ENCODE measurements around the gene NOL3. TPM values are rescaled to one million over a fixed set of nuclear protein-coding genes. Genes with fewer than 3 reads are reported as not detected.

NOL3 gene
- total RNA-seq, 1 experiment from 2014 or later, result 5.6 TPM

DNA sequence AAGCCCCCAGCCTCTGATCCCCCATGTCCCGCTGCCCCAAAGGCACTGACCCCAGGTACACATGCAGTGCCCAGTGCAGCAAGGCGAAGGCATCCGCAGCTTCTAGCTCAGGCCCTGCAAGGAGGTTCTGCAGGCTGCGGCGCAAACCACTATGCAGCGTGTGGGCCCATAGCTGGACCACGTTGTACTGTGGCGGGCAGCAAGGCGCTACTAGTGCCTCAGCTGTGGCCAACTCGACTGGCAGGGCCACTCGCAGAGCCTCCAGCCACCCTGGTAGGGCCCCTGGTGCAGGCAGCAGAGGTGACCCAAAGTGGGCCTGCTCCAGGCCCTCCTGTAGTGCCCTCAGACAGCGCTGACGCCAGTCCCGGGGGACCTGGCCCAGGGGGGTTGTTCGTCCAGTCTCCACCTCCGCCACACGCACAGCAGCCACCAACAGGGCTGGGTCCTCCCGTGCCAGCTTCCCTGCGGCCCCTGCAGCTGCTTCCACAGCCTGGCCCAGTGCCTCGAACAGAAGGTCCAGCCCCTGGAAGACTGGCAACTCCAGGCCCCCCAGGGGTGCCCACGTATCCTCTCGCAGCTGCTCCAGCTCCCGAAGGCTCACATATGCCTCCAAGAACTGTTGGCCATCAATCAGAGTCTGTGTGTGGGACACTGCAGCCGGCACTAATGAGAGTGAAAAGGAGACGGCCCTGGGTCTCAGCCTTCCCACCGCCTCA lies 17.0 kb downstream of the NOL3 start:
- H3K9ac ChIP-seq (ENCODE audit: extremely low read depth, insufficient read length, low read length), result no peak overlapping the region
- H2BK20ac ChIP-seq (ENCODE audit: low read depth, low read length, poor library complexity, severe bottlenecking), result no peak overlapping the region
- H4K91ac ChIP-seq (ENCODE audit: insufficient read length, low read depth, low read length), result no peak overlapping the region
- H3K4me3 Mint-ChIP-seq, result no peak overlapping the region
- no peak overlapping the region for H3K14ac ChIP-seq (ENCODE audit: insufficient read depth, low read length)
- H2AFZ ChIP-seq (ENCODE audit: low read length), result no peak overlapping the region
- no peak overlapping the region for H3K4me2 ChIP-seq (ENCODE audit: insufficient read depth, insufficient read length, low read length)
- H2BK5ac ChIP-seq (ENCODE audit: insufficient read length, low read length), result no peak overlapping the region
- no CpG with 5 or more reads among the region's 26 CpGs for WGBS (ENCODE audit: extremely low coverage, insufficient read length, low lambda C conversion rate)
- no peak overlapping the region for H2AK5ac ChIP-seq (ENCODE audit: insufficient read length, low read length)
- no peak overlapping the region for H3K27ac Mint-ChIP-seq
- H3K9me3 Mint-ChIP-seq, result no peaks in the 10 kb centered on the region; a peak in 2 of 5 replicates
- H3K4me1 Mint-ChIP-seq, result peaks cover 21 to 27% of the 10 kb centered on the region in 2 experiments
- no peaks in the 10 kb centered on the region for H3K9me3 ChIP-seq (ENCODE audit: control insufficient read depth, low read depth, low read length)
- no peak overlapping the region for H3K4ac ChIP-seq (ENCODE audit: low read depth, low read length)
- H2BK15ac ChIP-seq (ENCODE audit: low read depth, low read length), result no peak overlapping the region
- no peak overlapping the region for H3K23ac ChIP-seq (ENCODE audit: insufficient read length, low read depth, low read length)
- no peak overlapping the region for H4K8ac ChIP-seq (replicated peaks; ENCODE audit: insufficient read length, low read depth, low read length)
- H3T11ph ChIP-seq (ENCODE audit: low read length), result no peak overlapping the region
- peaks cover 1% of the 10 kb centered on the region for H3K79me1 ChIP-seq (ENCODE audit: insufficient read depth, low read depth, low read length, poor library complexity, severe bottlenecking)
- H4K5ac ChIP-seq (ENCODE audit: insufficient read length, low read depth, low read length), result no peak overlapping the region
- H3K27ac ChIP-seq (ENCODE audit: insufficient read length, low read depth, low read length), result no peak overlapping the region
- H3K27me3 Mint-ChIP-seq (ENCODE audit: low read depth), result peaks cover 29% of the 10 kb centered on the region
- TF ChIP-seq, protein P1, sequence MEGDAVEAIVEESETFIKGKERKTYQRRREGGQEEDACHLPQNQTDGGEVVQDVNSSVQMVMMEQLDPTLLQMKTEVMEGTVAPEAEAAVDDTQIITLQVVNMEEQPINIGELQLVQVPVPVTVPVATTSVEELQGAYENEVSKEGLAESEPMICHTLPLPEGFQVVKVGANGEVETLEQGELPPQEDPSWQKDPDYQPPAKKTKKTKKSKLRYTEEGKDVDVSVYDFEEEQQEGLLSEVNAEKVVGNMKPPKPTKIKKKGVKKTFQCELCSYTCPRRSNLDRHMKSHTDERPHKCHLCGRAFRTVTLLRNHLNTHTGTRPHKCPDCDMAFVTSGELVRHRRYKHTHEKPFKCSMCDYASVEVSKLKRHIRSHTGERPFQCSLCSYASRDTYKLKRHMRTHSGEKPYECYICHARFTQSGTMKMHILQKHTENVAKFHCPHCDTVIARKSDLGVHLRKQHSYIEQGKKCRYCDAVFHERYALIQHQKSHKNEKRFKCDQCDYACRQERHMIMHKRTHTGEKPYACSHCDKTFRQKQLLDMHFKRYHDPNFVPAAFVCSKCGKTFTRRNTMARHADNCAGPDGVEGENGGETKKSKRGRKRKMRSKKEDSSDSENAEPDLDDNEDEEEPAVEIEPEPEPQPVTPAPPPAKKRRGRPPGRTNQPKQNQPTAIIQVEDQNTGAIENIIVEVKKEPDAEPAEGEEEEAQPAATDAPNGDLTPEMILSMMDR (conservative IDR thresholded peaks at IDR 0.05), result no peak
- H3K23me2 ChIP-seq (ENCODE audit: insufficient read length, low read depth, low read length, poor library complexity, severe bottlenecking), result peaks cover 13% of the 10 kb centered on the region
- no peak overlapping the region for H3K56ac ChIP-seq (ENCODE audit: insufficient read length, low read depth, low read length)
- H3K79me2 ChIP-seq (ENCODE audit: insufficient read depth, low read length), result peaks cover under 1% of the 10 kb centered on the region; the same call in 1 of the 2 replicates
- H3K27me3 ChIP-seq (ENCODE audit: insufficient read depth, low read length), result peaks cover 4% of the 10 kb centered on the region
- no peak overlapping the region for H2BK120ac ChIP-seq (ENCODE audit: low read depth, low read length, poor library complexity, severe bottlenecking)
- H3K18ac ChIP-seq (ENCODE audit: insufficient read length, low read depth, low read length), result no peak overlapping the region
- no peak overlapping the region for H2BK12ac ChIP-seq (ENCODE audit: insufficient read length, low read depth, low read length)
- no peaks in the 10 kb centered on the region; a peak in 1 of 7 replicates for H3K36me3 Mint-ChIP-seq (ENCODE audit: insufficient read depth in 1 of 3, low read depth in 3 of 3)
- H3K4me1 ChIP-seq (ENCODE audit: insufficient read depth, low read length), result peaks cover 6% of the 10 kb centered on the region; the same call in 1 of the 2 replicates
- no peaks in the 10 kb centered on the region for H4K20me1 ChIP-seq (ENCODE audit: control insufficient read depth, insufficient read depth, insufficient read length)
- DNase-seq, result no peak
